Measurements from ENCODE around the gene OR8B12.

DNA sequence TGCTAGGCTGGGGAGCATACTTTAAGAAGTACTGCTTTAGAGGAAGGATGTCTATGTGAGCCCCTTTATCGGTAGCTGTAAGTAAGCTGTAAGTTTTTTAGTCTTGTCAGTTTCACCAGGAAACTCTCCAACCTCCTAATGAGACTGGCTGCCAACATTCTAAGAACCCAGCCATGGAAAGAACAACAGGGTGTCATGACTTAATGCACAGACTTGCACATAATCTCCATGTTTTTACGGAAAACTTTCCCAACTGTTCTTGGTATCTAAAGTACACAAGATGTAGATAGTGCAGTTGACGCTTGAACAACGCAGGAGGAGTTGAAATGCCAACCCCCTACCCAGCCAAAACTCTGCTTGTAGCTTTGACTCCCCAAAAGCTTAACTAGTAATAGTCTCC, 35.3 kb upstream of the OR8B12 start:
- TF ChIP-seq, protein P1, sequence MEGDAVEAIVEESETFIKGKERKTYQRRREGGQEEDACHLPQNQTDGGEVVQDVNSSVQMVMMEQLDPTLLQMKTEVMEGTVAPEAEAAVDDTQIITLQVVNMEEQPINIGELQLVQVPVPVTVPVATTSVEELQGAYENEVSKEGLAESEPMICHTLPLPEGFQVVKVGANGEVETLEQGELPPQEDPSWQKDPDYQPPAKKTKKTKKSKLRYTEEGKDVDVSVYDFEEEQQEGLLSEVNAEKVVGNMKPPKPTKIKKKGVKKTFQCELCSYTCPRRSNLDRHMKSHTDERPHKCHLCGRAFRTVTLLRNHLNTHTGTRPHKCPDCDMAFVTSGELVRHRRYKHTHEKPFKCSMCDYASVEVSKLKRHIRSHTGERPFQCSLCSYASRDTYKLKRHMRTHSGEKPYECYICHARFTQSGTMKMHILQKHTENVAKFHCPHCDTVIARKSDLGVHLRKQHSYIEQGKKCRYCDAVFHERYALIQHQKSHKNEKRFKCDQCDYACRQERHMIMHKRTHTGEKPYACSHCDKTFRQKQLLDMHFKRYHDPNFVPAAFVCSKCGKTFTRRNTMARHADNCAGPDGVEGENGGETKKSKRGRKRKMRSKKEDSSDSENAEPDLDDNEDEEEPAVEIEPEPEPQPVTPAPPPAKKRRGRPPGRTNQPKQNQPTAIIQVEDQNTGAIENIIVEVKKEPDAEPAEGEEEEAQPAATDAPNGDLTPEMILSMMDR (IDR thresholded peaks at IDR 0.05; ENCODE audit: low read depth, low read length), result no peak
- no peak for TF ChIP-seq EZH2phosphoT487 (IDR thresholded peaks at IDR 0.05; ENCODE audit: low read depth)
